Measurements from ENCODE around the gene KRTAP19-1. TPM values are rescaled to one million over a fixed set of nuclear protein-coding genes. Genes with fewer than 3 reads are reported as not detected.
"Not testable (repeated sequence)": the region's sequence is repeated elsewhere in the genome, so short reads cannot be mapped to it uniquely, and the experiment has no call there.

The KRTAP19-1 gene
- total RNA-seq (2014; rRNA removed; shearing (Covaris generic); ENCODE audit: low replicate concordance): not detected in 2 replicates

DNA sequence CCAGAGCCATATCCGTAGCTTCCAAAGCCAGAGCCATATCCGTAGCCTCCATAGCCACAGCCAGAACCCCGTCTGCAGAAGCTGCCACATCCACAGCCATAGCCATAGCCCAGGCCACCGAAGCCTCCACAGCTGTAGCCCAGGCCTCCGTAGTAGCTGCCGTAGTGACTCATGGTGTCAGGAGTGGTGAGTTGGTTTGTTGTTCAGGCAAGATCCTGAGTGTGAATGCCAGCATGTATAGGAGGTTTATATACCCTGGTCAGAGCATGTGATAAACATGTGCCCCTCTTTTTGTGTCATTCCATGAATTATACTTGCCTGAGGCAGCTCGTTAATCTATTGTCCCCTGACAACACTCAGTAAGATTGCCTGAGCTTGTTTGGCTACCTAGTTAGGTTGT, at the start of gene KRTAP19-1:
Gene KRTAP19-1 (minus strand): TSS at position 223 of the 400 bp plus-strand sequence. CDS start 50 bp downstream, at position 173.
- no peak for DNase-seq (ENCODE audit: low read depth)
- in situ Hi-C loops (cut with HindIII; ENCODE audit: low pct_unique_long_range_greater_than_20kb, low sequenced_read_pairs): no loop called here

DNA sequence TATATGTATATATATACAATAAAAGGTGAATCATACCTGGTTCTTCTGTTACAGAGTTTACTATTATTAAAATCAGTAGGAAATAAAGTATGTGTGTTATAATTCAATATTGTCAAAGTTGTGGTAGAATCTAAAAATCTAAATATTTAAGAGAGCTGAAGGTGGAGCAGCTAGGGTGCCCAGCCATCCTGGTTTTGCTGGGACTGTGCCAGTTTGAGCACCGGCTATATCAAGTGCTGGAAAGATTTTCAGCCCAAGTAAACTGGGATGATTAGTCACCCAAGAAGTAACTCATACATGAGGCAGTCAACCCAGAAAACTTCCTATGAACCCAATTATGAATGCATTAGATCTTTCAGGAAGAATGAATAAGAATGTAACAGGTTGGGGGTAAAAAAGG, 38.7 kb upstream of the KRTAP19-1 start:
- in situ Hi-C loops (cut with HindIII; ENCODE audit: low pct_unique_long_range_greater_than_20kb, low sequenced_read_pairs): no loop called here
- no peak for DNase-seq (ENCODE audit: low read depth)

DNA sequence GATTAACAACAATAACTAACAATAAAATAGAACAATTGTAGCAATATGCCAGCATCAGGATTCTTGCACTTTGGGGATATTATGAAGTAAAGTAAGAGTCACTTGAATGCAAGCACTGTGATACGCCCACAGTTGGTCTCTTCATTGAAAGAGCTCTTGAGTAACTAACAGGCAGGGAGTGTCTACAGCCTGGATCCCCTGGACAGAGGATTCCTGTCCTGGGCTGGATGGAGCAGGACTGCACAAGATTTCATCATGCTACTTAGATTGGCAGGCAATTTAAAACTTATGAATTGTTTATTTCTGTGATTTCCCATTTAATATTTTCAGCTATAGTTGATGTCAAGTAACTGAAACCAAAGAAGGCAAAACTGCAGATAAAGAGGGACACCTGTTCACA, 35.5 kb upstream of the KRTAP19-1 start:
- no peak for DNase-seq (ENCODE audit: low read depth)
- in situ Hi-C loops (cut with HindIII; ENCODE audit: low pct_unique_long_range_greater_than_20kb, low sequenced_read_pairs): no loop called here

DNA sequence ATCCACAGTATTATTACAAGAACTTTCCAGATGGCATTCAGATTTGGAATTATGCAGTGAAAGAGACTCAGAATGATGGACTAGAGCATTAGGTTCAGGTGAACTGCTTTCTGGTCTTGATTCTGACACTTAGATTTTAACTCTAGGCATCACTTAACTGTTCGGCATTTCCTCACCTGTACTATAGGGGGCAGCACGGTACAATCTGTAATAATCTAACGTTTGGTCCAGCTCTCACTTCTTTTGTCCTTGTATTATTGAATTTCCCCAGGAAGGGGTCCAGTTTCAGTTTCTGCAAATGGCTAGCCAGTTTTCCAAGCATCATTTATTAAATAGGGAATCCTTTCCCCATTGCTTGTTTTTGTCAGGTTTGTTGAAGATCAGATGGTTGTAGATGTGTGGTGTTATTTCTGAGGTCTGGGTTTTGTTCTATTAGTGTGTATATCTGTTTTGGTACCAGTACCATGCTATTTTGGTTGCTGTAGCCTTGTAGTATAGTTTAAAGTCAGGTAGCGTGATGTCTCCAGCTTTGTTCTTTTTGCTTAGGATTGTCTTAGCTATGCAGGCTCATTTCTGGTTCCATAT, 25.5 kb upstream of the KRTAP19-1 start:
- in situ Hi-C loops (cut with HindIII; ENCODE audit: low pct_unique_long_range_greater_than_20kb, low sequenced_read_pairs); DNase-seq (ENCODE audit: low read depth): not testable (repeated sequence)

DNA sequence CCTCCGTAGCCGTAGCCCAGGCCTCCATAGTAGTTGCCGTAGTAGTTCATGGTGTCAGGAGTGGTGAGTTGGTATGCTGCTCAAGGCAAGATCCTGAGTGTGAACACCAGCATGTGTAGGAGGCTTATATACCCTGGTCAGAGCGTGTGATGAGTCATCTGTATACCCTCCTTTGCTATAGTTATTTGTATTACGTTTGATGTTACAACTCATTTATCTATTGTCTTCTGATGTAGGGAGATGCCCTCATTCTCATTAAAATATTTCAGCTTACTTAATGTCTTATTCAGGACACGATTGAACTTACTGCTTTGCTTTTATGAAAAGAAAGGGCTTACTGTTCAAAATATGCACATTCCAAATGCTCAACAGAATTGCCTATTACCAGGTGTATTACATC, 21.9 kb upstream of the KRTAP19-1 start, which contains the start of gene KRTAP19-5:
Gene KRTAP19-5 (minus strand): TSS at position 101 of the 400 bp plus-strand sequence. CDS start 51 bp downstream, at position 50.
- no peak for DNase-seq (ENCODE audit: low read depth)
- in situ Hi-C loops (cut with HindIII; ENCODE audit: low pct_unique_long_range_greater_than_20kb, low sequenced_read_pairs): no loop called here

DNA sequence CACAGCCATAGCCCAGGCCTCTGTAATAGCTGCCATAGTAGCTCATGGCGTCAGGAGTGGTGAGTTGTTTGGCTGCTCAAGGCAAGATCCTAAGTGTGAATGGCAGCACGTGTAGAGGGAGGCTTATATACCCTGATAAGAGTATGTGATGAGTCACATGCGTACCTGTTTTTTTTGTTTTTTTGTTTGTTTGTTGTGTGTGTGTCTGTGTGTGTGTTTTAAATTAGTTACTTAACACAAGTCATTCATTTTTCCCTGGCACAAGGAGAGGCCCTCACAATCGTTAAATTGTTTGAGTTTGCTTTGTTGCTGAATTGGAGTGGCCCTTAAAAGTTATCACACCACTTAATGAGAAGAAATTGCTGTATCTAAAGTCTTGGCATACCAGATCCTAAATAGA, 16.9 kb upstream of the KRTAP19-1 start, which contains the start of gene KRTAP19-4:
Gene KRTAP19-4 (minus strand): TSS at position 101 of the 400 bp plus-strand sequence. CDS start 55 bp downstream, at position 46.
- DNase-seq (ENCODE audit: low read depth): no peak
- in situ Hi-C loops (cut with HindIII; ENCODE audit: low pct_unique_long_range_greater_than_20kb, low sequenced_read_pairs): no loop called here

DNA sequence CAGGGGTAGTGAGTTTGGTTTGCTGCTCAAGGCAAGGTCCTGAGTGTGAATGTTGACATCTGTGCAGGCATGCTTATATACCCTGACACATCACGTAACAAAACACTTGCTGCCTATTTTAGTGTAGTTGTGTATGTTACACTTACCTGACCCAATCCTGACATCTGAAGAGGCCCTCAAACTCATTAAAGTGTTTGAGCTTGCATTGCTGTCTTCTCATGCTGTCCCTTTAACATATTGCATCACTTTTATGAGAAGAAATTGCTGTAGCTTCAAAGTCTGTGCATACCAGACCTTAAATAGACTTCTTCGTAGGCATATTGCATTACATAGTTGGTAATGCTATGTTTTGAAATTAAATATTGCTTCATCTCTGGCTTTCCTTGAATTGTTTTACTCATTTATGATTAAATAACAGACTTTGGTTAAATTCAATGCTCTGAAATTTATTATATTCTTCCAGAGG, 11.8 kb upstream of the KRTAP19-1 start, which contains the start of gene KRTAP19-3:
Gene KRTAP19-3 (minus strand): TSS at position 51 of the 466 bp plus-strand sequence. CDS start 56 bp downstream, outside the sequence.
- in situ Hi-C loops (cut with HindIII; ENCODE audit: low pct_unique_long_range_greater_than_20kb, low sequenced_read_pairs): no loop called here
- DNase-seq (ENCODE audit: low read depth): no peak

DNA sequence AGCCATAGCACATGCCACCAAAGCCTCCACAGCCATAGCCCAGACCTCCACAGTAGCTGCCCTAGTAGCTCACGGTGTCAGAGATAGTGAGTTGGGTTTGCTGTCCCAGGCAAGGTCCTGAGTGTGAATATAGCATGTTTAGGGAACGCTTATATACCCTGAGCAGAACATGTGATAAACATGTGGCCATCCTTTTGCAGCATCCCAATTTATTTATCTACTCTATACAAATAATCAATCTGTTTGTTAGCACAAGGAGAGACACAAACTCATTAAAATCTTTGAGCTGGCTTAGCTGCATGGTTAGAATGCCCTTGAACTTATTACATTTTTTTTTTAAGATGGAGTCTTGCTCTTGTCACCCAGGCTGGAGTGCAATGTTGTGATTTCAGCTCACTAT, 7.2 kb upstream of the KRTAP19-1 start, which contains the start of gene KRTAP19-2:
Gene KRTAP19-2 (minus strand): TSS at position 101 of the 400 bp plus-strand sequence. CDS start 88 bp downstream, at position 13.
- in situ Hi-C loops (cut with HindIII; ENCODE audit: low pct_unique_long_range_greater_than_20kb, low sequenced_read_pairs): no loop called here

DNA sequence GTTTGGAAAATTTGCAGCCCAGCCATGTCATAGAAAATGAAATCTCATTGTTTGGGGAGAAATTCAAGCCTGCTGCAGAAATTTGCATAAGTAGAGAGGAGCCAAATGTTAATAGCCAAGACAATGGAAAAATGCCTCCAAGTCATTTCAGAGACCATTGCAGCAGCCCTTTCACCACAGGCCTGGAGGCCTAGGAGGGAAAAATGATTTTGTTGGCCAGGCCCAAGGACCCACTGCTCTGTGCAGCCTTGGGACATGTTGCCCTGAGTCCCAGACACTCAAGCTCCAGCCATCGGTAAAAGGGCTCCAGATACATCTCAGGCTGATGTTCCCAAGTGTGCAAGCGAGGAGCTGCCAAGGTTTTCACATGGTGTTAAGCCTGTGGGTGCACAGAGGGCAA, 6.0 kb upstream of the KRTAP19-1 start:
- DNase-seq (ENCODE audit: low read depth): no peak
- in situ Hi-C loops (cut with HindIII; ENCODE audit: low pct_unique_long_range_greater_than_20kb, low sequenced_read_pairs): no loop called here

More for the DNA sequence above, 7.2 kb upstream of the KRTAP19-1 start, which contains the start of gene KRTAP19-2:
- no peak for DNase-seq (ENCODE audit: low read depth)

DNA sequence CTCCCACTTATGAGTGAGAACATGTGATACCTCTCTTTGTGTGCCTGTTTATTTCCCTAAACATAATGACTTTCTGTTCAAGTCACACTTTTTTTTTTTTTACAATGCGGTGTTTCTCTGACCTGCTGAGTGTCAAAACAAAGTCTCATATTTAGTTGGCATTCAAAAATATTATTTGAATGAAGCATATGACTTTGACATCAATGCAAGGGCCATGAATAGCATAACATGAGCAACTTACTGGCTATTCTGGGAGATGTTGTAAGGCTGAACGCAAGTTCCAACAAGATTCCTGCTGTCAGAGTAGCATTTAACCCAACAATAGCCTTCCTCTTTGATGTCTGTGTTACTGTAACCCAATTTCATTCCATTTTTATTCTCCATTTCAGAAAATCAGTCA, 2.0 kb upstream of the KRTAP19-1 start:
- DNase-seq (ENCODE audit: low read depth): no peak
- in situ Hi-C loops (cut with HindIII; ENCODE audit: low pct_unique_long_range_greater_than_20kb, low sequenced_read_pairs): no loop called here

DNA sequence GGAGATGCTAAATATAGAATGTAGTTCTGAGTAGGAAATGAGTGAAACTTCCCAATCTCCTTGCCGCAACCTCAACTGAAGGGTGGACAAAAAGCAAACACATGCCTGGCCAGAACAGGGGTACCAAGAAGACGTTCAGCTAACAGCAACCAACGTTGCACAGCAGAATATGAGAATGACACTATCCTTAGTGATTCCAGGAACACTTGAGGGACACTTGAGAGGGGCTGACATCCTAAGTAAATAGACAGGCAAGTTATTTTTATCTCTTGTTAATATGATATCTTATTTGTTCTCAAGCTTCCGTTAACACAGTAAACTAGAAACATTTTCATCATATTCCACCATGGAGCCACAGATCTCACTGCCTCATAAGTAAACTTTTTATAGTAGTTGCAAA, 908 bp downstream of the KRTAP19-1 start:
- DNase-seq (ENCODE audit: low read depth): no peak
- in situ Hi-C loops (cut with HindIII; ENCODE audit: low pct_unique_long_range_greater_than_20kb, low sequenced_read_pairs): no loop called here

DNA sequence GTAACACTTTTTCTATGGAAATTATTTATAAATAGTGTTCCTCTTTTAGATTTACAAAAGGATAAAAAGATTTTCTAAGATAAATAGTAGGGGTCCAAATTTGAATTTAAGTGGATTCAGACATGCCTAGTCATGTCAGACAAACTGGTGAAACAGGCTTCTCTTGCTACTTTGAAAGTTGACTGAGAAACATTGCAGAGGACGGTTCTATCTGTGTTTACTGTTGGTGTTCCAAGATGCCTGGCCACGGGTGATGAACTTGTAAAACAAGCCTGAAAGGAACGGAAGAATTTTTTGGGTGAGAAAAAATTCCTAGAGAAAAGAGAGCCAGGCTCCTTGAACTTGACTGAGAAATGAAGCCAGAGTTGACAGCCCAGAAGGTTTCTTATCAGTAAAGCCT, 2.2 kb downstream of the KRTAP19-1 start:
- in situ Hi-C loops (cut with HindIII; ENCODE audit: low pct_unique_long_range_greater_than_20kb, low sequenced_read_pairs): no loop called here
- no peak for DNase-seq (ENCODE audit: low read depth)

DNA sequence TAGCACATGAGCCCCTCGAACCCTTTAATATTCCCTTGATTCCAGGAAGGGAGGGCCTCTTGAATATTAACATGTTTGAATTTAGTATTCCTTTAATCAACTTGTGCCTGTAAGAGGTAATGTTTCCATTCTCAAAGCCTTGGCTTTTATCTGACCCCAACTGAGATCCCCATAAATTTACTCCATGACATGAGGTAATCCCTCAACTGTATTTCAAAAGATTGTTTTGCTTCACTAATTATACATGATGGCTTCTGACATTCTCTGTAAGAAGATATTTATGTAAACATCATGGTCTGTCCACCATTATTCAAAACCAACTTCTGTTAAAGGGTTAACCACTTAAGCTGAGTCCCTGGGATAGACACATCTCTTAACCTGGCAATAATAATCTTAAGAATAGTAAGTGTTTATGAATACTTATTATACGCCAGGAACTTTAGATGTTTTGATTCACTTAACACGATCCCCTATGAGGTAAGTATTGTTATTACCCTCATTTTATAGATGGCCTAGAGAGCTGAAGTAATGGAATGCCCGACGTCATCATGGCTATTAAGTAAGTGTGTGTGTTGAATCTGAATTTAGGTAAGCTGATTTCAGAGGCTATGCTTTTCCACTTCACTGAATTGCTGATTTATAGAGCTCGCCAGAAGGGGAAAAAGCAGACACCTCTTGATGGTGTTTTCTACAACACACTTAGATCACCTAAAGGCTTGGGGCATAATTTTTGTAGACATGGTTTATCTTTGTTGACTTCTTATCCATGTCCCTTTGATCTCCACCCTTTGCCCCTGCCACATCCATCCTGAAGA, 11.1 kb downstream of the KRTAP19-1 start:
- no peak for DNase-seq (ENCODE audit: low read depth)
- in situ Hi-C loops (cut with HindIII; ENCODE audit: low pct_unique_long_range_greater_than_20kb, low sequenced_read_pairs): no loop called here

DNA sequence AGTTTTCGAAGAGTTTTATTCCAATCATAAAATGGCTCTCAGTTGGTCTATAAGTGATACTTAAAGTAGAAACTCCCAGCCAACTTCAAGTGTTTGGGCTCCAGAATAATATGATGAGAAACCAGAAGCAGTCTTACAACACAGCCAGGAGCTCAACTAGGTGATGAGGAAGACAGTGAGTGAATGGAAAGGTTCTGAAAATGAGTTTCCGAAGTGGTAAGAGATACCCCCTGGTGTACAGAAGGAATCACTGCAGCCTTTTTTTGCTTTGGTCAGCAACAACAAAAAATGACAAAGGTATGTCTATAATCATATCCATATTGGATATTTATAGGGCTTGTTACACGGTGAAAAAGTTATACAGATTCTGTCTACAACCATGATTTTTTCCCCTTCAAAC, 16.5 kb downstream of the KRTAP19-1 start:
- in situ Hi-C loops (cut with HindIII; ENCODE audit: low pct_unique_long_range_greater_than_20kb, low sequenced_read_pairs): no loop called here
- DNase-seq (ENCODE audit: low read depth): no peak

DNA sequence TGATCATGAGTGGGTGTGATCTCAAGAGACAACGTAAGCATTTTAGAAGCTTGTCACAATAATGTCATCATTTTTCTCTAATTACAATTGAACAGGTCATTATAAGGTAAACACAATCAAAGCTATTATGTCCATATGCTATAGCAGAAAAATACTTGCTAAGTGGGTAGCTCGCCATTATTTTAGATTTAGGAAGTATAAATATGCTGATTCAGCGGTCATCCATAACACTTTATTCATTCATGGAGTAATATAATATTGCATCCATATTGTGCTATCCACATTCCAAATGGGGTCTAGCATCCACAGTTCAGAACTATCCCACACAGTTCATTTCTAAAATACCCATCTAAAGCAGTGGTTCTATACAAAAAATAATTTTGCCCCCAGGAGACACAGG, 31.7 kb downstream of the KRTAP19-1 start:
- DNase-seq (ENCODE audit: low read depth): no peak

DNA sequence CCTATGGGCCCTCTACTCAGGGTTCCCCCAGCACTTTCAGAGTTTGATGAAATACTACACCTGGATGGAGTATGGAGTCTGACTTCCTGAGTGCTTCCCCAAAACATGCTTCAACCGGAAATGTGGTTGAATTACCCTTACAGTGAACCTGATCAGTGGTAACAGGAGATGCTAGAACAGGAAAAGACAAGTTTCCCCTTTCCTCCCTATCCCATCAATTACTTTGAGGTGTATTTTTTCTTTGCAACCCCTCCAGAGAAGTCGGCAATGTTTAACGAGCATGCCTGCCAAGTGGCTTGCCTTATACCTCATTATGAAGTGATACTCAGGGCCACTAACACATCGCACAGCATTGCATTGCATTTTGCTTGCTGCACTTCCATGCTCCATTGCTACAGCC, 33.1 kb downstream of the KRTAP19-1 start:
- in situ Hi-C loops (cut with HindIII; ENCODE audit: low pct_unique_long_range_greater_than_20kb, low sequenced_read_pairs): no loop called here
- DNase-seq (ENCODE audit: low read depth): no peak

More for the DNA sequence above, 31.7 kb downstream of the KRTAP19-1 start:
- in situ Hi-C loops (cut with HindIII; ENCODE audit: low pct_unique_long_range_greater_than_20kb, low sequenced_read_pairs): no loop called here

DNA sequence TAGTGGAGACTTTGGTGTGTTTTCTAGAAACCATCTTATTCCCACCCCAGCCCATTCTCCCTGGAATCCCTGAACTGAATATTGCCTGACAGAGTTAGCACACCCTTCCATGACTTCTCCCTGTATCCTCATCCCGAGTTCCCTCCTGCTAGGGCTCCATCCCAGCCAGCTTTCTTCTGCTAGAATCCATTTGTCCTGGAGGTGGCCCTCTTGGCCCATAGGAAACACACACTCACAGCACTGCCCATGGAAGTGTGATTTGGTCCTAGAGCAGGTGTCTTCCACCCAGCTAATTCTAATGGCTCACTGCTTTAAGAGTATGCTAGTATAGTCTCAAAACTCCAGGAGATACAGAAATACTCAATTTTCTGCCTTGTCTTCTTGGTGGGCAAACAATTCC, 36.0 kb downstream of the KRTAP19-1 start:
- in situ Hi-C loops (cut with HindIII; ENCODE audit: low pct_unique_long_range_greater_than_20kb, low sequenced_read_pairs): no loop called here
- no peak for DNase-seq (ENCODE audit: low read depth)

DNA sequence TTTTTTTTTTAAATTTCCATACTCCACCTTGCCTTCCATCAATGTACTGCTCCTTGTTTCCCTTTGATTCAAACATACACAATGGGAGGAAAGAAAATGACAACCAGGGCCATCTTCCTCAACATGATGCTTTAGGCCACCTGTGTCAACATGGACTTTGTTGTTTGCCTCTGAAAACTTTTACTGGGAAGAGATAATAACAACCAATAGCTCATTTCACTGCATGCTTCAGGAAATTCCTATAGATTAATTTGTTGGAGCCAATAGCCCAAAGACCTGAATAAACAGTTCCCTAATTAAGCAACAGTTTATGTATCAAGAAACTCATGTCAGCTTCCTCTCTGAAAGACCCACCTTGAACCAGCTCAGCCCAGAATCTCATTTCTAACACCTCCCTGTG, 36.9 kb downstream of the KRTAP19-1 start:
- no peak for DNase-seq (ENCODE audit: low read depth)
- in situ Hi-C loops (cut with HindIII; ENCODE audit: low pct_unique_long_range_greater_than_20kb, low sequenced_read_pairs): no loop called here

DNA sequence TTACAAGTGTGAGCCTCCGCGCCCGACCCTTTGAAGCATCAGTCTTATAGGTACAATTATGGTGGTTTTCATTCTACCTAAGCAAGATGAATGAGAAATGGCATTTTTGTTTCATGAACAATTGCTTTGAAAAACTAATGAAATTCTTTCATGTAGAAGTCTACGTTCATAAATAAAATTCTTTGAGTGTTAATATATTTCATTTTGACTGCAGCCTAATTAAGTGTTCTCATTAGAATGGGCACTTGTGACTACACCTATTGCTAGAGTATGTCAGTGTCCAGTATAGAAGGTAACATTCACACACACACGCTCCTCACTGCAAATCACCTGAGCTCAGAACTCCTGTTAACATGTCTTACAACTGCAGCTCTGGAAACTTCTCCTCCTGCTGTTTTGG, 40.2 kb downstream of the KRTAP19-1 start, which contains the start of gene KRTAP15-1:
Gene KRTAP15-1 (plus strand): TSS at position 301 of the 400 bp plus-strand sequence. CDS start 53 bp downstream, at position 354.
- no peak for DNase-seq (ENCODE audit: low read depth)
- in situ Hi-C loops (cut with HindIII; ENCODE audit: low pct_unique_long_range_greater_than_20kb, low sequenced_read_pairs): no loop called here

All from Caki2 (cell line).